Measurements from ENCODE around the gene OPCML. TPM values are rescaled to one million over a fixed set of nuclear protein-coding genes. Genes with fewer than 3 reads are reported as not detected.

Gene OPCML
- total and polyA plus RNA-seq, 12 donors, result under 0.01 to 1.2 (median 0.39) TPM

- 84 to 90% methylated on average over 6 of the region's 6 CpGs for WGBS, 2 donors
- Histone ChIP-seq H3K4me1 (peaks cover 0 to 15% (median 11%) of the 10 kb centered on the region in 9 donors), H3K36me3 (no peaks in the 10 kb centered on the region), H3K9me3 (no peaks in the 10 kb centered on the region), H3K27me3 (no peaks in the 10 kb centered on the region), H3K4me3 (no peak overlapping the region), H3K27ac (no peak overlapping the region)
- TF ChIP-seq, protein P1, sequence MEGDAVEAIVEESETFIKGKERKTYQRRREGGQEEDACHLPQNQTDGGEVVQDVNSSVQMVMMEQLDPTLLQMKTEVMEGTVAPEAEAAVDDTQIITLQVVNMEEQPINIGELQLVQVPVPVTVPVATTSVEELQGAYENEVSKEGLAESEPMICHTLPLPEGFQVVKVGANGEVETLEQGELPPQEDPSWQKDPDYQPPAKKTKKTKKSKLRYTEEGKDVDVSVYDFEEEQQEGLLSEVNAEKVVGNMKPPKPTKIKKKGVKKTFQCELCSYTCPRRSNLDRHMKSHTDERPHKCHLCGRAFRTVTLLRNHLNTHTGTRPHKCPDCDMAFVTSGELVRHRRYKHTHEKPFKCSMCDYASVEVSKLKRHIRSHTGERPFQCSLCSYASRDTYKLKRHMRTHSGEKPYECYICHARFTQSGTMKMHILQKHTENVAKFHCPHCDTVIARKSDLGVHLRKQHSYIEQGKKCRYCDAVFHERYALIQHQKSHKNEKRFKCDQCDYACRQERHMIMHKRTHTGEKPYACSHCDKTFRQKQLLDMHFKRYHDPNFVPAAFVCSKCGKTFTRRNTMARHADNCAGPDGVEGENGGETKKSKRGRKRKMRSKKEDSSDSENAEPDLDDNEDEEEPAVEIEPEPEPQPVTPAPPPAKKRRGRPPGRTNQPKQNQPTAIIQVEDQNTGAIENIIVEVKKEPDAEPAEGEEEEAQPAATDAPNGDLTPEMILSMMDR (IDR thresholded peaks at IDR 0.05), result peak in 4 of 9 donors; percentile 18 to 31 (median 21)
- intact Hi-C loops (cut with DNase I), result no loop called here
- DNase-seq (no peak), ATAC-seq (no peak)
Measured at GRCh38 chr11:133403900-133404299, 128.4 kb downstream of the OPCML start.

DNA sequence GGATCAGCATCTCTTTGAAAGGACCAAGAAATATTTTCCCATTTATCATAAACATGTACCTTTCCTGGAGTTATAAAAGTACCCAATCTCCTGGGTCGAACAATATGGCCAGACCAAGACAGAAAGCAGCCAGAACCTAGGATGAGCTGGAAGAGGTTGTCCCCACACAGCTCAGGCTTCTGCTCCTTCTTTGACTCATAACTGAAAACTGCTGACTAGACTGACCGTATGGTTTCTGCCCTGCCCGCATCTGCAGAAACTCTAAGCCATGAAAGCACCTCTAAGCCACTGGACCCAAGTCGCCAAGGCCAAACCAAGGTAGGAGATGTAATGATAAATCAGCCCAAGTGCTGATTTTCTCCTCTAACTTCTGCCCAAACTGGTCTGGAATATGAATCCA is 129.8 kb downstream of the OPCML start:
- Histone ChIP-seq H3K36me3 (no peaks in the 10 kb centered on the region), H3K27me3 (no peaks in the 10 kb centered on the region), H3K4me3 (no peak overlapping the region), H3K4me1 (peaks cover 0 to 16% (median 11%) of the 10 kb centered on the region in 9 donors), H3K9me3 (no peaks in the 10 kb centered on the region), H3K27ac (no peak overlapping the region)
- no peak for ATAC-seq
- TF ChIP-seq, protein P1 (IDR thresholded peaks at IDR 0.05), result no peak
- DNase-seq, result no peak
- intact Hi-C loops (cut with DNase I), result no loop called here
- 94% methylated on average over 4 of the region's 4 CpGs for WGBS, 2 donors

- TF ChIP-seq, protein P1 (IDR thresholded peaks at IDR 0.05), result no peak
- Histone ChIP-seq H3K27ac (no peak overlapping the region), H3K4me3 (no peak overlapping the region), H3K9me3 (no peaks in the 10 kb centered on the region), H3K36me3 (no peaks in the 10 kb centered on the region), H3K27me3 (no peaks in the 10 kb centered on the region), H3K4me1 (peaks cover 0 to 16% (median 11%) of the 10 kb centered on the region in 9 donors)
- WGBS, 2 donors, result 59 to 60% methylated on average over 7 of the region's 7 CpGs
- ATAC-seq (no peak), DNase-seq (no peak)
- intact Hi-C loops (cut with DNase I), result no loop called here
Measured at GRCh38 chr11:133399855-133400625, 132.3 kb downstream of the OPCML start.

DNA sequence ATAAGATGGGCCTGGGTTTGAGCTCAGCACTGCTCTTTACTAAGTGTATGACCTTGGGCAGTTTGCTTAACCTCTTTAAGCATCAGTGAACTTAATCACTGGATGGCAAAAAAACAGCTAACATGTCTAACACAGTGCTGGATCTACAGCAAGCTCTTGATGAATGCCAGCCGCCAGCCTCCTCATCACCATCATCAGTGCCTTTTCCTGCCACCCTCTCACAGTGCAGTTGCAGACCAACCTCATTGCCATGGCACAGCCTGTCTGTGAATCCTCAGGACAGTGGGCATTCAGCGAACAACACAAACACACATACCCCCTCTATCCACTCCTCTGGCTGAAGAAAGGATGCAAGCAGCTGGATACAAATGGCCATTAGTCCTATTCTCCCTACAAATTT is 133.0 kb downstream of the OPCML start:
- Histone ChIP-seq H3K27me3 (no peaks in the 10 kb centered on the region), H3K4me1 (peaks cover 0 to 16% (median 11%) of the 10 kb centered on the region in 9 donors), H3K27ac (no peak overlapping the region), H3K36me3 (no peaks in the 10 kb centered on the region), H3K4me3 (no peak overlapping the region), H3K9me3 (no peaks in the 10 kb centered on the region)
- WGBS, 2 donors, result 43 to 62% methylated on average over 2 of the region's 2 CpGs
- ATAC-seq, result peak in 1 of 8 donors; percentile 12
- TF ChIP-seq, protein P1 (IDR thresholded peaks at IDR 0.05), result no peak
- DNase-seq, result no peak
- intact Hi-C loops (cut with DNase I), result no loop called here
